Keratinocyte (primary cell): Measurements from ENCODE around the gene PRKCZ. TPM values are rescaled to one million over a fixed set of nuclear protein-coding genes. Genes with fewer than 3 reads are reported as not detected.

Experiments used
- DNase-seq: peaks from one replicate; pipeline ENCODE4 v3.0.0-alpha.2; 2011; ENCODE audit warnings: low read depth, missing footprints, low spot score
- FAIRE-seq: peaks from 2 replicates; lab custom pipeline; 2011; peaks lifted over from hg19 to GRCh38; lab: Jason Lieb, UNC
- H2AFZ ChIP-seq: 2 replicates; pipeline ENCODE4 v1.6.0; 2012; ENCODE audit warnings: low read length, control low read depth, inconsistent platforms; ENCODE audit not compliant: control insufficient read depth
- H3K27ac ChIP-seq: 2 replicates; pipeline ENCODE4 v1.5.1; 2011; ENCODE audit warnings: low read length; ENCODE audit not compliant: control insufficient read depth, insufficient read depth
- H3K27me3 ChIP-seq: 3 replicates; pipeline ENCODE4 v1.6.0; 2011; ENCODE audit warnings: low read length; ENCODE audit not compliant: control insufficient read depth, insufficient read depth; ENCODE audit errors: extremely low read depth
- H3K36me3 ChIP-seq, 2 experiments: 2 replicates in 1 of 2; 3 replicates in 1 of 2; pipeline ENCODE4 v1.5.1; 2011; ENCODE audit warnings: low read length in 2 of 2, mild to moderate bottlenecking in 1 of 2; ENCODE audit not compliant: control insufficient read depth in 2 of 2, insufficient read depth in 2 of 2; ENCODE audit errors: extremely low read depth in 1 of 2
- H3K4me1 ChIP-seq: 3 replicates; pipeline ENCODE4 v1.5.1; 2011; ENCODE audit warnings: low read length; ENCODE audit not compliant: control insufficient read depth, insufficient read depth; ENCODE audit errors: extremely low read depth
- H3K4me2 ChIP-seq: 3 replicates; pipeline ENCODE4 v1.6.0; 2011; ENCODE audit warnings: low read depth, low read length; ENCODE audit not compliant: control insufficient read depth, insufficient read depth; ENCODE audit errors: extremely low read depth
- H3K4me3 ChIP-seq, 3 experiments: fragments of 200-600 bp in 1 of 3; sonication (generic) in 1 of 3; 2 replicates in 2 of 3; 3 replicates in 1 of 3; pipeline ENCODE4 v1.5.1; 2011 to 2016; ENCODE audit warnings: low read length in 3 of 3, mild to moderate bottlenecking in 3 of 3, control low read depth in 2 of 3, inconsistent platforms in 1 of 3, low read depth in 1 of 3, mixed read lengths in 1 of 3, mixed run types in 1 of 3, moderate library complexity in 1 of 3; ENCODE audit not compliant: control insufficient read depth in 2 of 3, insufficient read depth in 2 of 3; ENCODE audit errors: extremely low read depth in 1 of 3
- H3K79me2 ChIP-seq: 2 replicates; pipeline ENCODE4 v1.6.0; 2012; ENCODE audit warnings: low read length; ENCODE audit not compliant: control insufficient read depth, insufficient read depth
- H3K9ac ChIP-seq: 3 replicates; pipeline ENCODE4 v1.6.0; 2011; ENCODE audit warnings: low read length; ENCODE audit not compliant: control insufficient read depth, insufficient read depth; ENCODE audit errors: extremely low read depth
- H3K9me1 ChIP-seq: 3 replicates; pipeline ENCODE4 v1.6.0; 2011; ENCODE audit warnings: low read length; ENCODE audit not compliant: control insufficient read depth, insufficient read depth; ENCODE audit errors: extremely low read depth
- H3K9me3 ChIP-seq: 2 replicates; pipeline ENCODE4 v1.5.1; 2012; ENCODE audit warnings: low read depth, low read length; ENCODE audit not compliant: control insufficient read depth
- H4K20me1 ChIP-seq: 3 replicates; pipeline ENCODE4 v1.6.0; 2011; ENCODE audit warnings: low read length; ENCODE audit not compliant: control insufficient read depth, insufficient read depth; ENCODE audit errors: extremely low read depth
- CTCF ChIP-seq, 3 experiments: IDR thresholded peaks in 1 of 3; conservative IDR thresholded peaks in 1 of 3; optimal IDR thresholded peaks in 1 of 3; 2 replicates in 2 of 3; 3 replicates in 1 of 3; pipeline versions ENCODE3 to v1.5.1; 2011; ENCODE audit warnings: low read length in 3 of 3, mild to moderate bottlenecking in 3 of 3, moderate library complexity in 2 of 3, control low read depth in 1 of 3, inconsistent platforms in 1 of 3; ENCODE audit not compliant: insufficient read depth in 2 of 3; ENCODE audit errors: extremely low read depth in 1 of 3
- EZH2 ChIP-seq: IDR thresholded peaks from one replicate; pipeline ENCODE4 v1.6.1; 2012; ENCODE audit warnings: inconsistent platforms, mild to moderate bottlenecking, low read length, moderate library complexity
- dilution Hi-C: fragments of 300-500 bp; cut with MboI; formaldehyde crosslinking; loops from one replicate; pipeline ENCODE4 v1.7.0; 2020; ENCODE audit warnings: low sequenced_read_pairs; ENCODE audit not compliant: extremely low pct_ligation_motif_present
- polyA plus RNA-seq, 5 experiments: library from polyadenylated mRNA; depleted of rRNA in 3 of 5; stranded (reverse) in 3 of 5; stranded (forward) in 1 of 5; unstranded in 1 of 5; fragments of >200 nt; gene quantifications; 1 replicate in 1 of 5; 2 replicates in 3 of 5; 3 replicates in 1 of 5; pipeline versions ENCODE4 v1.2.1 to v1.2.3, GENCODE V29; 2011 to 2012; ENCODE audit warnings: missing spikeins in 2 of 5, low read depth in 1 of 5, low replicate concordance in 1 of 5

PRKCZ gene
- polyA plus RNA-seq, 1 donor (not counting 4 experiments of a cell fraction or from before 2014, with no cell fraction given): 36.3 TPM

- H3K9ac ChIP-seq: no peak overlapping the region
- TF ChIP-seq EZH2: no peak
- no peak for TF ChIP-seq CTCF (optimal IDR thresholded peaks at IDR 0.05 in 1 of 3, IDR thresholded peaks at IDR 0.05 in 1 of 3, conservative IDR thresholded peaks at IDR 0.05 in 1 of 3; ENCODE audit: extremely low read depth in 1 of 3, insufficient read depth in 2 of 3, low read length in 3 of 3)
- peaks cover 1% of the 10 kb centered on the region for H3K27me3 ChIP-seq
- no peaks in the 10 kb centered on the region for H3K9me1 ChIP-seq
- H3K27ac ChIP-seq: no peak overlapping the region
- no peak for FAIRE-seq
- no peak for DNase-seq
- H3K79me2 ChIP-seq: no peaks in the 10 kb centered on the region
- no peaks in the 10 kb centered on the region for H4K20me1 ChIP-seq
- H3K36me3 ChIP-seq: no peaks in the 10 kb centered on the region
- no peak overlapping the region for H2AFZ ChIP-seq
- H3K4me2 ChIP-seq: no peak overlapping the region
- peaks cover 57% of the 10 kb centered on the region for H3K4me1 ChIP-seq
- dilution Hi-C loops: no loop called here
- no peak overlapping the region for H3K4me3 ChIP-seq
- H3K9me3 ChIP-seq: no peaks in the 10 kb centered on the region
Measured at GRCh38 chr1:2210786-2211185, 160.6 kb downstream of the PRKCZ start.

- no peak overlapping the region for H3K4me2 ChIP-seq
- TF ChIP-seq CTCF (optimal IDR thresholded peaks at IDR 0.05 in 1 of 3, IDR thresholded peaks at IDR 0.05 in 1 of 3, conservative IDR thresholded peaks at IDR 0.05 in 1 of 3; ENCODE audit: extremely low read depth in 1 of 3, insufficient read depth in 2 of 3, low read length in 3 of 3): no peak
- TF ChIP-seq EZH2: no peak
- no peak overlapping the region for H3K27ac ChIP-seq
- dilution Hi-C loops: no loop called here
- no peak overlapping the region for H3K4me3 ChIP-seq
- H3K9ac ChIP-seq: peak overlapping the region; percentile 72
- no peaks in the 10 kb centered on the region for H4K20me1 ChIP-seq
- no peaks in the 10 kb centered on the region for H3K79me2 ChIP-seq
- no peak for FAIRE-seq
- no peaks in the 10 kb centered on the region for H3K27me3 ChIP-seq
- no peaks in the 10 kb centered on the region for H3K9me1 ChIP-seq
- no peaks in the 10 kb centered on the region for H3K9me3 ChIP-seq
- H2AFZ ChIP-seq: peak overlapping the region; percentile 27
- DNase-seq: no peak
- peaks cover 50% of the 10 kb centered on the region for H3K4me1 ChIP-seq
- H3K36me3 ChIP-seq: no peaks in the 10 kb centered on the region
Measured at GRCh38 chr1:2212274-2212531, 162.0 kb downstream of the PRKCZ start.
